ENCODE results near the gene MAN1C1.

DNA sequence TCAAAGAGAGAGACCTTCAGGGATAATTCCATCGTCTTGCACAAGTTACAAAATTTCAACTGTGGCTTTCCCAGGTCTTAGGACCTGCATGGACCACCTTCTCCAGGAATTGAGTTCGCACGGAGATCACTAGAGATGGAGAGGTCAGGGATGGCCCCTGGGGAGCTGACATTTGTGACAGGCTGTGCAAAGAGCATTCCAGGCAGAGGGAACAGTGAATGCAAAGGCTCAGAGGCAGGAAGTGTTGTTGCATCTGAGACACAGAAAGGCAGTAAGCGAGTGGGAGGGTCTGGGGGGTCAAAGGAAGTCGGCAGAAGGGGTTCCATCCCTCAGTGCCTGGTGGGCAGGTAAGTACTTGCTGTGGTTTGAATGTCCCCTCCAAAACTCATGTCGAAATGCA lies 173.9 kb downstream of the MAN1C1 start:
- TF ChIP-seq, protein P1, sequence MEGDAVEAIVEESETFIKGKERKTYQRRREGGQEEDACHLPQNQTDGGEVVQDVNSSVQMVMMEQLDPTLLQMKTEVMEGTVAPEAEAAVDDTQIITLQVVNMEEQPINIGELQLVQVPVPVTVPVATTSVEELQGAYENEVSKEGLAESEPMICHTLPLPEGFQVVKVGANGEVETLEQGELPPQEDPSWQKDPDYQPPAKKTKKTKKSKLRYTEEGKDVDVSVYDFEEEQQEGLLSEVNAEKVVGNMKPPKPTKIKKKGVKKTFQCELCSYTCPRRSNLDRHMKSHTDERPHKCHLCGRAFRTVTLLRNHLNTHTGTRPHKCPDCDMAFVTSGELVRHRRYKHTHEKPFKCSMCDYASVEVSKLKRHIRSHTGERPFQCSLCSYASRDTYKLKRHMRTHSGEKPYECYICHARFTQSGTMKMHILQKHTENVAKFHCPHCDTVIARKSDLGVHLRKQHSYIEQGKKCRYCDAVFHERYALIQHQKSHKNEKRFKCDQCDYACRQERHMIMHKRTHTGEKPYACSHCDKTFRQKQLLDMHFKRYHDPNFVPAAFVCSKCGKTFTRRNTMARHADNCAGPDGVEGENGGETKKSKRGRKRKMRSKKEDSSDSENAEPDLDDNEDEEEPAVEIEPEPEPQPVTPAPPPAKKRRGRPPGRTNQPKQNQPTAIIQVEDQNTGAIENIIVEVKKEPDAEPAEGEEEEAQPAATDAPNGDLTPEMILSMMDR (IDR thresholded peaks at IDR 0.05): no peak
- TF ChIP-seq POLR2A (IDR thresholded peaks at IDR 0.05): no peak

All from body of pancreas (tissue), 4 donors.